ENCODE results near the gene GNPDA2. TPM values are rescaled to one million over a fixed set of nuclear protein-coding genes. Genes with fewer than 3 reads are reported as not detected.
"Not testable (repeated sequence)": the region's sequence is repeated elsewhere in the genome, so short reads cannot be mapped to it uniquely, and the experiment has no call there.

GNPDA2 gene
- polyA plus RNA-seq (ENCODE audit: insufficient read length in 4 of 4), result 10 to 100 TPM; 23.4 to 31.4 (median 27.6) TPM

DNA sequence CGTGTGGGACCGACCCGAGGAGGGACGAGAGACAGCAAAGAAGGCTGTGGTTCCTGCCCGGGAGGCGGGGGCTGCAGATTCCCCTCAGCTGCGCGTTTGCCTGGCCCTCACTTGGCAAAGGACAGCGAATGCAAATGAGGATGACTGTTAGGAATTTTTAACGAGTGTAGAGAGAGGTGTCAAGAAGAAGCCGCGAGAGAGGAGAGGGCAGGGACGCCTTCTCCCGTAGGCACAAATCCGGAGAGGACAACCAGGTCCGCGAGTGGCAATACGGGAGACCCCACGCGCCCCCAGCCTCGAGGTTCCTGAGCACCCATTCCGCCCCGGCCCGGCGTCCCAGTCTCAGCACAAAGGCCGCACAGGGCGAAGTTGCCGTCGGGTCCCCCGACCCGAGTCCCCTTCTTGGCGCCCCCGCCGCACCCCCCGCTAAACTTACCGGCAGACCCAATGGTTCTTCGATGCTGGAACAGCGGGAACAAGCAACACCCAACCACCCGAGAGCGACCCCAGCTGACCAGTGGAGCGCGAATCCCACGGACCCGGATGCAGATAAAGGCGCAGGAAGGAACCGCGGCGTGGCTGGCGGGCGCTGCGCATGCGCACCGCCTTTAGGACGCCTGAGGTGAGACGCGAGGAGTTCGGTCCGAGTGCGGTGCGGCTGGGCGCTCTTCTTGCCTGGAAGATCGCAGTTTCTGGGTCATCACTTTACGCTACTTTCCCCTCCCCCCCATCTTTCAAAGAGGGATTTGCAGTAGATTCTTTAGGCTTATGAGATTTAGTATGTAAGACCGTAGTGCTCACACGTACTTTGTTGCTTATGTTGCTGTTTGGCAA, at the start of gene GNPDA2:
GNPDA2 (minus strand) TSS at position 519 of the 834 bp plus-strand sequence. CDS start 4,349 bp downstream, outside the sequence.
- peak; percentile 71 to 83 (median 78) for DNase-seq (ENCODE audit: low read depth in 4 of 4, low spot score in 2 of 4)

DNA sequence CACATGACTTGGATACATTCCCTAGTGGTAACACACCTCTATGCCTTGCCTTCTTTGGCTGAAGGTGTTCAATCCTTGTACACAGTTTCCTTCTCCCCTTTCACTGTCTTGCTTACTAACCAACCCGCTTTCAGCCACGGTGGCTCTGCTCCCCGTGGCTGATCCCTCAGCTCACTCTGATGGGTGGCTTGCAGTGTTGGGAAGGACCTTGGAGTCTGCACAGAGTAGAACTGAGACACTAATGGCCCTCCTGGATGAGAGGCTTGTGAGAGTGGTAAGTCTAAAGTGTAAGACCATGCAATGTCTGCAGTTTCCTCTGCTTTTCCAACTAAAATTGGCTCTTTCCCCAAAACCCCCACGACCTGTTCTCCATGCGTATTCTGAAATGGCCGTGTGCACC, 46.0 kb upstream of the GNPDA2 start:
- DNase-seq (ENCODE audit: low read depth in 4 of 4, low spot score in 2 of 4), result no peak

DNA sequence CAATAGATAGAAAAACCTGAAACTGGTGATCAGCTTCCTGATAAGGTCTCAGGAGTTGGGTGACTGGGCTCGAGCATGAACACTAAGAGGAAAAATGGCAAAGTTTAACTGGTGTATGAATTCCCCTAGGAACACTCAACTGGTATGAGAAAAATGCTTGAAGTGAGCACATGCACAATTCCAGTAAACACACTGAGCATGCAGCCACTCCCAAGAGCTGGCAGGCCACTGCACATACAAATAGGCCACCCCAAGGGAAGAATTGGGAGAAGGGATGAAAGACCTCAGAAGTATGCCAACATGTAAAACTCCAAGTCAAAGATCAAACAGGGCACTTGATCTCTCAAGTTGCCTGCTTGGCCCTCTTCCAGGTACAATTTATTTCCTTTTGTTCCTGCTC, 45.4 kb upstream of the GNPDA2 start:
- no peak for DNase-seq (ENCODE audit: low read depth in 4 of 4, low spot score in 2 of 4)

DNA sequence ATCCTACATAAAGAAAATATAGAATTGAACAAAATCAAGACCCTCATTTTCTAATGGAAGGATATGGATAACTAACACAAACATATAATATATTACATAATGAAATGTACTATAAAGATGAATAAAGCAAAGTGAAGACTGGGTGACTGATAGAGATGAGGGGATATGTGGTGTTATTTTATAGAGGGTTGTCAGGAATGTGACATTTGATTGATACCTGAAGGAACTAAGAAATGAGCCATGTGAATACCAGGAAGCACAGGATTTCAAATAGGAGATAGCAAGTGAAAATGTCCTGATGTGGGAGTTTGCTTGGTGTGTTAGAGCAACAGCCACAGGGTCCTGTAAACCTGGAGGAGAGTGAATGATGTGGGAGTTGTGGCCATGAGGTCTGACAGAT, 40.1 kb upstream of the GNPDA2 start:
- no peak for DNase-seq (ENCODE audit: low read depth in 4 of 4, low spot score in 2 of 4)

DNA sequence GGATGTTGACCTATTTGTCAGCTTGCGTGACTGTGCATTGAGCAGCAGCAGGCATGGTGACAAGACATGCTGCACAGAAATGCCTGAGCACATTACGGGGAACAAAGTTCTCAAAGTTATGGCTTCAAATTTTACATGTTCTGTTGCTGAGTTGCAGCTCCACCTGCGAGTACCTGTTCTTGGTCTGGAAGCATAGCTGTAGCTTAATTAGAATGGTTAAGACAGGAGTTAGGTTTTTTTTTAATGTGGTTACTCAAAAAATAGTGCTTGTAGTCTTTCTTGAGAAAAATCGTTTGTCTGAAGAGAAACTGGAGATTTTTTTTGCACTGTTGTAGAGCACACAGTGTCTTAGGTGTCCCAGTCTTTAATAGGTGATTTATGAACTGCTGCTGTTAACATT, 38.8 kb upstream of the GNPDA2 start:
- DNase-seq (ENCODE audit: low read depth in 4 of 4, low spot score in 2 of 4), result no peak

DNA sequence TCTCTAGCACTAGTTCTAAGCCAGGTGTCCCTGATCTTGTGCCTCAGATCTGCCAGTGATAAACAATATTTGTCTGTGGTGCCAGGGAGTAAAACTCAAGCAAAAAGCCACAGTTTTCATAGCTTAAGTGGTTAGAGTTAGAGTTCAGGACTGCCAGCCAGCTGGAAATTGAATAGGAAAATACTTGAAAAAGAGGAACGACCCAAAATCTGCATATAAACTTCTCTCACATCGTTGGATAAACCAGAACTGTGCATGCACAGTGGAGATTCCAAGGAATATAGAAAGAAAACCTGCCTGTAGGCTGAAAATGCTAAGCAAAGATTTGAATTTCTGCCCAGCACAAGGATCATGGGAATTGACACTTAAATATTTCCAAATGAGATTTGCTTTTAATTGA, 35.0 kb upstream of the GNPDA2 start:
- DNase-seq (ENCODE audit: low read depth in 4 of 4, low spot score in 2 of 4), result no peak

DNA sequence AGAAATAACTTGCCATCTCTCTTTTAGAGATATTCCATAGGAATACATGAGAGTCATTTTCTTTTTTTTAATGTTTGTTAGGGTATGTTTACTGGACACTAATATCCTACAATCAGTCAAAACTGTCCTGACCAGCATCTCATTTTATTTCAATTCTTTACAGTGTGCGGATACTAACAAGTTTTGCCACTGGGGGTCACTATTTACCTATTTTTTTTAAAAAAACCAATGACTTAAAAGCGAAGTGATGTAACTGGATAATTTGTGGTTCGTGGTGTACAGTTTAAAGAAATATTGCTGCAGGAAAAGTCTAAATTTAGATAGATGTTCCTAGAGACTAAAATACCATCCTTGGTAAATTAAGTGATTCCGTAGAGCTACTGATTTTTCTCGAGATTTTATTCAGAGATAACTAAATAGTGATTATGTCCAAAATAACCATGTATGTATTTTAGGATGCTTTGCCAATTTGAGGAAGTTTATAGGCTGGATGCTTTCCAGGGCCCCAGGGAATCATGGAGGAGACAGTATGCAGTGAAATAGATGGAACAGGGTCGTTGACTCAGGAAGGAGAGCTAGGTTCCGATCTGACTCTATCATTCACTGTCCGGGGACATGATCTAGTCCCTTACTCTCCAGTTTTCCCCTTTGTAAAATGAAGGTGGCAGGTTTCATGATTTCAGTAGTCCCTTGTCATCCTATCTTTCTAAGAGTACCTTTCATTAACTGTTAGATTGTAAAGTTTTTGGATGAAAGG, 34.0 kb upstream of the GNPDA2 start:
- DNase-seq (ENCODE audit: low read depth in 4 of 4, low spot score in 2 of 4), result peak in 3 of 4 donors; percentile 5 to 28 (median 18)

DNA sequence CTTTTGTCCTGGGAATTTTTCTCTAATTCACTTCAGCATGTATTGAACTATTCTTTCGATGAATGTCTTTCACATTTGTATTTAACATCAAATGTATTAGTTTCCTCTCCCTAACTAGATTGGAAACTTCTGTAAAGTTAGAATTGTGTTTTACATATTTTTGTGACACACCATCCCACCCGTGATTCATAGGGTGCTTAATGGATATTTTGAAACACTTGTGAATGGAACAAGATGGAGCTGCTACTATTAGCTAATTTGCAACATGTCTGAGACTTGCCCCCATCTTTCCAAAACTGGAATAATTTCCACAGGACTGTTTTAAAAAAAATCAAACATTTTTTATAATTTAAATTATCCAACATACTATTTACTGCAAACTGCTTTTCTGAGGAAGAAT, 30.2 kb upstream of the GNPDA2 start:
- no peak for DNase-seq (ENCODE audit: low read depth in 4 of 4, low spot score in 2 of 4)

DNA sequence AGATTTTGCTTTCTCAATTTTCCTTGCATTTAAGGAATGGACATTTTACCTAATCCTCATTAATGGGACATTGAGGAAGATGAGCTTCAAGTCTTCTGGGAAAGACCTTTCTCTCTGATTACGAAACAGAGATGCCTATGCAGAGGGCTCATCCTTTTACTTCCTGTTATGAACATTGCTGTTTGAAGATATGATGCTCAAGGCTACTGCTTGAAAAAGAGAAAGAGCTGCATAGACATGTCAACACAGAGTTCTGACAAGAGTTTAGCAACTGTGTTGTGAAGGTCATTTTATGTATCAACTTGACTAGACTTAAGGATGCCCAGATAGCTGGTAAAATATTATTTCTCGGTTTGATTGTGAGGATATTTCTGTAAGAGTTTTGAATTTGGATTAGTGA, 13.8 kb upstream of the GNPDA2 start:
- no peak for DNase-seq (ENCODE audit: low read depth in 4 of 4, low spot score in 2 of 4)

DNA sequence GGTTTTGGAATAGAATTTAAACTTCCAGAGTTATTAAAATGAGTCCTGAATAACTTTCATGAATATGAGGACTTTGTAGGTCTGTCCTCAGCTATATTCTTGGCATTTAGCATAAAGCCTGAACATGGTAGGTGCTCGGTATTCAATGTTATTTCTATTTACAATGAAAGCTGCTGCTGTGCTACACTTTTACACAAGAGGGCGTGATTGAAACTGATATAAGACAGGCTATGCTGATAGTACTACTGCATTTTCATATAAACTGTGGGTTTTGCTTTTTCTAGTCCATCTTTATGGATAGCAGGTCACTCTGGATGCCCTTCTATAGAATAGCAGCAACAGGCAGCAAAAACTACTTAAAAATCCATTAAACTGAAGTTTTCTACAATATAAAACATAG, 12.3 kb upstream of the GNPDA2 start:
- DNase-seq (ENCODE audit: low read depth in 4 of 4, low spot score in 2 of 4), result no peak

DNA sequence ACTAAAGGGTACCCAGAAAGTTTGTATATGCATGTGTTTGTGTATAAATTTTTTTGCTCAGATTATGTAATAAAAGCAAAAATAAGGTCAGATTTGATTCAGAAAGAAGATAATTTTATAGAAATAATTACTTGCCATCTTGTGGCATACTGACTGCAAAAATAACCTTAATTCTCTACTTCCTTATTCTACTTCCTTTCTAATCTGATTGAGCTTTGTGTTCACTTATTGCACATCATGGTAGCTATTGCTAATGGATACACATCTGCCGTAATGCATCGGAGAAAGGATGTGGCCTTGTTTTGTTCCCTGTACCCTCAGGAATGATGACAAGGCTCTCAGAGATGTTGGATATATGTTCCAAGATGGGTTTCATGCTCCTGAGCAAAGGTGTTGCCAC, 10.5 kb upstream of the GNPDA2 start:
- DNase-seq (ENCODE audit: low read depth in 4 of 4, low spot score in 2 of 4), result no peak

DNA sequence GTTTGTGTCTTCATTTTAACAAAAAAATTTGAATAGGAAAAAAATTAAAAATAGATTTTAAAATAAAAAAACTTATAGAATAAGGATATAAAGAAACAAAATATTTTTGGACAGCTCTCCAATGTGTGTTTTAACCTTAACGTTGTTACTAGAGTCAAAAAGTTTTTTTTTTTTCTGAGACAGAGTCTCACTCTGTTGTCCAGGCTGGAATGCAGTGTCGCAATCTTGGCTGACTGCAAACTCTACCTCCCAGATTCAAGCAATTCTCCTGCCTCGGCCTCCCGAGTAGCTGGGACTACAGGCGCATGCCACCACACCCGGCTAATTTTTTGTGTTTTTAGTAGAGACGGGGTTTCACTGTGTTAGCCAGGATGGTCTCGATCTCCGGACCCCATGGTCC, 2.3 kb upstream of the GNPDA2 start:
- DNase-seq (ENCODE audit: low read depth in 4 of 4, low spot score in 2 of 4), result not testable (repeated sequence)

DNA sequence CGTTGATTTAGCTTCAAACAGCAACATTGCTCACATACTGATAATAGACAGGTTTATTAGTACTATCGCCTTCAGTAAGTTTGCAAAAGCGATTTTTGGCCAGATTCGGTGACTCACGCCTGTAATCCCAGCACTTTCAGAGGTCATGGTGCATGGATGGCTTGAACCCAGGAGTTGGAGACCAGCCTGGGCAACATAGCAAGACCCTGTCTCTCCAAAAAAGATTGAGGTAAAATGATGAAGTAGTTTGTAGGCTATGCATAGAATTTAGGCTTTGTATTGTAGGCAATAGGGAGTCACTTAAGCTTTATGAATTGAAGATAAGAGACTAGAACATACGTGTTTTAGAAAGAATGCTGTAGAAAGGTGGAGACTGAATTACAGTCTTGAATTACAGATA, 1.1 kb upstream of the GNPDA2 start:
- DNase-seq (ENCODE audit: low read depth in 4 of 4, low spot score in 2 of 4), result no peak

DNA sequence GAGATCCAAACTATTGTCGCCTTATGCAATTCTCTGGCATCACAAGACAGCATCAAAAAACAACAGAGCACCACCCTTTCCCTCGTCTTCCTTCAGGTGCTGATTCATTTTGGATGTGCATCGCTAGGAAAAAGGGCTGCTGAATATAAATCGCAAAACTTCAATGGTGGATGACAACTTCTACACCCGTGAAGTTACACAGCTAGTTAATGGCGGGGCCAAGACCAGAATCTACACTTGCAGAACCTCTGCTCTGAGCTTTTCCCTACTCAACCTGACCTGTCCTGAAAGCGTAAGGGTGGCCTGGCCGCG, 674 bp downstream of the GNPDA2 start:
- peak in 1 of 4 donors; percentile 33 for DNase-seq (ENCODE audit: low read depth in 4 of 4, low spot score in 2 of 4)

DNA sequence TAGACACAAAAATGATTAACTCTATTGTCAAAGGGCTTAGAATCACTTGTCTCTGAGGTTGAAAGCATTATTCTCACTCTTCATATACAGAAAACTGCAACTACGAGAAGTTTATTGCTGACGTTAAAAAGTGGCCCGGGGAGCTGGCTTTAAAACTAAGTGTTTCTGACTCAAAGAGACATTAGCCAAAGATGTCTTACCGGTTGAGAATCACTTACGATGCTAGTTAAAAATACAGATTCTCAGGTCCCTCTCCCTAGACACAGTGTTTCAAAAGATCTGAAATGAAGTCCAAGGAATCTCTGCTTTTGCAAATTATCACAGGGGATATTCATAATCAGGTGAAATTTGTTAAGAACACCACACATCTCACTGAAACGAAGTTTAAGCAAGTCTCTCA, 1.2 kb downstream of the GNPDA2 start:
- DNase-seq (ENCODE audit: low read depth in 4 of 4, low spot score in 2 of 4), result peak in 2 of 4 donors; percentile 4 to 6

DNA sequence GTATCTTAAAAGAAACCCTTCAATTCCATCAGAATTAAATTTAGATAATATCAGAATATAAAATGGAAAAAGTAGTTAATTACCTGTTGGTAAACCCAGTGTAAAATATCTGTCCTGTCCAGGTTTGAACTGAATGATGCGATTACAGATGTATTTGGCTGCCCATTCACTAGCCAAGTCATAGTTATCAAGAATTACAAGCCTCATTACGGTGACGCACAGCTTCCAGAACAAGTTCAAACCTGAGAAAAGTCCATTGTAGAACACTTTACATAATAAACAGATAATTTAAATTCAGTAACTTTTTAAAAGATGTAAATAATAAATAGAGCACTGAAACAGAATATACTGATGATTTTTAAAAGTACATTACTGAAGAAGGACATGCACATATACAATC, 4.4 kb downstream of the GNPDA2 start:
- DNase-seq (ENCODE audit: low read depth in 4 of 4, low spot score in 2 of 4), result no peak

DNA sequence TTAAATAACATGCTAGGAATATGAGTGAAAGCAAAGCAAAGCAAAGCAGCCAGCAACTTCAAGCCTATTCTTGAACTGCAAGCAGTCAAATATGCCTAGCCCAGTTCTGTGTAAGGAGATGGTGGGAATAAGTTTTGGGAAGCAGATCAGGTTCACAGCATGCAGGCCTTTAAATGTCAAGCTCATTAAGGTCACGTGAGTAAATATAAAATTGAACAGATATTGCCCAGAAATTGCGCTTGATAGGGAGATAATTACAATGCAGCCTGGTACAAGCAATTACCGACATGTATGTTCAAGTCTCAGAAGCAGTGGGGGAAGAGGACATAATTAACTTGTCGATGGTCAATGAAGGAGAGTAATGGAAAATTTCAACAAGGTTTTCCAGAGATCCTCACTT, 6.0 kb downstream of the GNPDA2 start:
- no peak for DNase-seq (ENCODE audit: low read depth in 4 of 4, low spot score in 2 of 4)

DNA sequence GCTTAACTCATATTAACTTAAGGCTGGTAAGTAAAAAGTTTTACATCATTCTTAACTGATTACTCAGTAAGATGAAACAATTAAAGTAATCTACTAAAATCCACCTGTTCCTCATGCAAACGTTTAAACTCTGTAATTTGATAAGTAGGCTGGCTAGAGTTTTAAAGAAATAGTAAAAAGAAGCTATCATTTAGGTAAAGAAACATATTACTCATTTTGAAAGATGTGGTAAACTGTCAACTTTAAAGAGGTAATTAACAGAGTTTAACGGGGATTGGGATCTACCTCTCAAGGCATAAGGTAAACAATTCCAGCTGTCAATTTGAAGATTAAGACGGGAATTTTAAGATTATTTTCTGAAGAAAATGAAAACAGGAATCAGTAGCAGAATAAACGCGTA, 9.8 kb downstream of the GNPDA2 start:
- no peak for DNase-seq (ENCODE audit: low read depth in 4 of 4, low spot score in 2 of 4)

DNA sequence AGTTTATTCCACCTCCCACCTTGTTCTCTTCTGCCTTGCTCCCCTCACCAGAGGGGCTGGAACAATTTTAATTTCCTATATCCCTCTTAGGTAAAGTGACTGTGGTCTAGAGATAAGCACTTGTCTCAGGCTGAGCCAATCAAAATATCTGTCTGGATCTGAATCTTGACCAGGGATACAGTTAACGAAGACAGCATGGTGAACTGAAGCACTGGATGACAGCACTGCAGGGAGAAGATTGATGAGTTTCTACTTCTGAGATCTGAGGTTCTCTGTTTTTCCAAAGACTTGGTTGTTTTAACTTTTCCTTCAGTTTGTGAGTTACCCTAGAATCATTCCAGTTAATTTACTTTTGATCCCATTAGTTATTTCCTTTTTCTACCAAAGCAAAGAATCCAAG, 13.2 kb downstream of the GNPDA2 start:
- DNase-seq (ENCODE audit: low read depth in 4 of 4, low spot score in 2 of 4), result no peak

DNA sequence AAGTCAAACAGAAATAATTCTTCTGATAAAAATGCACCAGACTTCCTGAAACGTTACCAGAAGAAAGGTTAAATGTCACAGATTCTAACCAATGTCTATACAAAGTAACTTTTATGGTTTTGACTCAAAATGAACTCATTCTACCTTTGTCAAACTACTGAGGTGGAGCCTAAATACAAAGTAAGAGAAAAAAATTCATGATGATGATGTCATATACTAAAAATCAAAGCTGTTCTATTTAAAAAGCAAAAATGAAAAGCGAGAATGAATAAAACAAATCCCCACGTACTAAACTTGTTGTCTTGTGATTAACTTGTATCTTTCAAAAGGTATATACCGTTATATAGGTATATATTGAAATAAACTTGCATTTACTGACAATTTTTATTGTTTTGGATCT, 21.7 kb downstream of the GNPDA2 start:
- no peak for DNase-seq (ENCODE audit: low read depth in 4 of 4, low spot score in 2 of 4)

DNA sequence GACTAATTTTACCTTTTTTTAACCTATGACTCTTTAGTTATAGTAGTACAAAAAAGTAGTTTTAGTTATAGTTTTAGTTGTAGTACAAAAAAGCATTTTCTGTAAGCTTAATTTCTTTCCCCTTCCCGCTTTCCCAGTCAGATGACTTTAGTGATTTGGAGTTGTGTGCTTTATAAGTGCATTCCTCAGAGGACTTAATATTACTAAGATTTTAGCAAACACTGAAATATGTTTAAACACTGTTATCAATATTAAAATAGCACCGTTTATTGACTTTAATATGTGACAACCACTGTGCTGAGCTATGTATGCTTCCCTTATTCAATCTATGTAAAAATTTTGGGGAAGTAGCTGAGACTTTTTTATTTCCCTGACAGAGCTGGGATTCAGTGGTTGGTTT, 25.3 kb downstream of the GNPDA2 start:
- no peak for DNase-seq (ENCODE audit: low read depth in 4 of 4, low spot score in 2 of 4)

DNA sequence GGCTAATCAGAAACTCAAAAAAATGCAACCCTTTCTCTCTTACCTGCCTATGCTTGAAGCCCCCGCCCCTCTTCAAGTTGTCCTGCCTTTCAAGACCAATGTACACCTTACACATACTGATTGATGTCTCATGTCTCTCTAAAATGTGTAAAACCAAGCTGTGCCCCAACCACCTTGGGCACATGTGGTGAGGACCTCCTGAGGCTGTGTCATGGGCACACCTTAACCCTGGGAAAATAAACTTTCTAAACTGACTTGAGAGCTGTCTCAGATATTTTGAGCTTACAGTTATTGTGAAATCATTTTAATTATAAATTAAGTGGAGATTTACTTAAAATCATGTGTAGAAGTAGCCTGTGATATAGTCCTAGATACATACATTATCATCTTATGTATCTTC, 25.9 kb downstream of the GNPDA2 start:
- DNase-seq (ENCODE audit: low read depth in 4 of 4, low spot score in 2 of 4), result no peak
